Endothelial cell of umbilical vein (primary cell): ENCODE results near the gene CTBP1. TPM values are rescaled to one million over a fixed set of nuclear protein-coding genes. Genes with fewer than 3 reads are reported as not detected.

ENCODE experiments used
- BruUV-seq: library from RNA; stranded (reverse); fragments of 400-500 nt; replicated peaks from 2 replicates; lab custom pipeline; 2021; lab: Mats Ljungman, UMichigan
- CTCF ChIA-PET: fragments of 300-600, 350-600 bp; sonication (Branson Sonifier 250); formaldehyde crosslinking; loops from one replicate; lab custom pipeline; 2021; ENCODE audit warnings: antibody characterized with exemption, inconsistent platforms; lab: Charles Lee
- POLR2A ChIA-PET: fragments of 300-600, 350-600 bp; sonication (Branson Sonifier 250); formaldehyde crosslinking; loops from one replicate; lab custom pipeline; 2021; ENCODE audit warnings: antibody characterized with exemption, inconsistent platforms; lab: Charles Lee
- DNase-seq: peaks from one replicate; pipeline ENCODE4 v3.0.0-alpha.2; 2011; ENCODE audit warnings: low read depth, low spot score
- FAIRE-seq: peaks from 2 replicates; lab custom pipeline; 2011; peaks lifted over from hg19 to GRCh38; lab: Jason Lieb, UNC
- H2AFZ ChIP-seq: 2 replicates; pipeline ENCODE4 v1.6.0; 2012; ENCODE audit warnings: low read depth, low read length, control low read depth, inconsistent platforms
- H3K27ac ChIP-seq: 2 replicates; pipeline ENCODE4 v1.5.1; 2011; ENCODE audit warnings: low read depth, mild to moderate bottlenecking, control low read depth, low read length, moderate library complexity; ENCODE audit not compliant: insufficient read depth
- H3K27me3 ChIP-seq, 2 experiments: 2 replicates each; pipeline versions ENCODE4 v1.6.0 to v1.6.1; 2011; ENCODE audit warnings: low read length in 2 of 2, mixed read lengths in 1 of 2; ENCODE audit not compliant: control insufficient read depth in 2 of 2, insufficient read depth in 2 of 2
- H3K36me3 ChIP-seq, 2 experiments: 2 replicates in 1 of 2; 3 replicates in 1 of 2; pipeline ENCODE4 v1.5.1; 2011; ENCODE audit warnings: low read length in 2 of 2, mild to moderate bottlenecking in 1 of 2, moderate library complexity in 1 of 2; ENCODE audit not compliant: control insufficient read depth in 2 of 2, insufficient read depth in 2 of 2; ENCODE audit errors: extremely low read depth in 1 of 2
- H3K4me1 ChIP-seq: 3 replicates; pipeline ENCODE4 v1.5.1; 2011; ENCODE audit warnings: mild to moderate bottlenecking, low read length; ENCODE audit not compliant: control insufficient read depth, insufficient read depth; ENCODE audit errors: extremely low read depth
- H3K4me2 ChIP-seq: 2 replicates; pipeline ENCODE4 v1.6.1; 2011; ENCODE audit warnings: low read length, control low read depth, mixed read lengths; ENCODE audit not compliant: insufficient read depth
- H3K4me3 ChIP-seq, 3 experiments: fragments of 200-600 bp in 1 of 3; sonication (generic), shearing (Covaris generic) in 1 of 3; replicated peaks in 1 of 3; 2 replicates each; pipeline ENCODE4 v1.5.1; 2011 to 2016; ENCODE audit warnings: control low read depth in 3 of 3, low read length in 3 of 3, mild to moderate bottlenecking in 2 of 3, inconsistent platforms in 1 of 3, low read depth in 1 of 3, moderate library complexity in 1 of 3; ENCODE audit not compliant: insufficient read depth in 1 of 3
- H3K79me2 ChIP-seq: 2 replicates; pipeline ENCODE4 v1.6.0; 2012; ENCODE audit warnings: low read length, inconsistent platforms; ENCODE audit not compliant: control insufficient read depth, insufficient read depth
- H3K9ac ChIP-seq: replicated peaks from 2 replicates; pipeline ENCODE3; 2011; ENCODE audit warnings: low read length, control low read depth; ENCODE audit not compliant: insufficient read depth; ENCODE audit errors: extremely low read depth
- H3K9me1 ChIP-seq: replicated peaks from 3 replicates; pipeline ENCODE4 v1.6.0; 2011; ENCODE audit warnings: mild to moderate bottlenecking, low read length; ENCODE audit not compliant: control insufficient read depth, insufficient read depth; ENCODE audit errors: extremely low read depth
- H3K9me3 ChIP-seq: replicated peaks from 2 replicates; pipeline ENCODE4 v1.5.1; 2012; ENCODE audit warnings: low read length, inconsistent platforms; ENCODE audit not compliant: control insufficient read depth, insufficient read depth
- H4K20me1 ChIP-seq: replicated peaks from 2 replicates; pipeline ENCODE3; 2011; ENCODE audit warnings: mild to moderate bottlenecking, low read length; ENCODE audit not compliant: control insufficient read depth, insufficient read depth; ENCODE audit errors: extremely low read depth
- CTCF ChIP-seq, 2 donors: IDR thresholded peaks; 1 replicate in 1 of 2; 2 replicates in 1 of 2; pipeline ENCODE4 v1.5.1; 2011; ENCODE audit warnings: low read length in 2 of 2, mild to moderate bottlenecking in 2 of 2, moderate library complexity in 2 of 2, control low read depth in 1 of 2, inconsistent platforms in 1 of 2, low read depth in 1 of 2; ENCODE audit not compliant: insufficient read depth in 1 of 2; ENCODE audit errors: extremely low read depth in 1 of 2
- EZH2 ChIP-seq: IDR thresholded peaks from 2 replicates; pipeline ENCODE4 v1.6.1; 2012; ENCODE audit warnings: borderline replicate concordance, low read depth, mild to moderate bottlenecking, moderate library complexity, low read length, inconsistent platforms; ENCODE audit not compliant: severe bottlenecking
- FOS ChIP-seq: IDR thresholded peaks from 2 replicates; pipeline ENCODE4 v1.6.1; 2011; ENCODE audit warnings: mild to moderate bottlenecking, low read length, moderate library complexity, borderline replicate concordance; ENCODE audit not compliant: insufficient read depth
- GATA2 ChIP-seq: IDR thresholded peaks from 2 replicates; pipeline ENCODE4 v1.7.0; 2011; ENCODE audit warnings: low read depth, mild to moderate bottlenecking, moderate library complexity, mixed read lengths, low read length; ENCODE audit not compliant: insufficient read length, insufficient read depth
- JUN ChIP-seq: IDR thresholded peaks from 2 replicates; pipeline ENCODE4 v1.6.1; 2011; ENCODE audit warnings: borderline replicate concordance, low read depth; ENCODE audit not compliant: insufficient read length, insufficient read depth
- MYC ChIP-seq: IDR thresholded peaks from one replicate; pipeline ENCODE4 v1.6.1; 2011; ENCODE audit warnings: mild to moderate bottlenecking, low read depth, low read length
- POLR2A ChIP-seq: IDR thresholded peaks from 2 replicates; pipeline ENCODE4 v1.6.1; 2012; ENCODE audit warnings: low read depth, mild to moderate bottlenecking, control low read depth, low read length
- POLR2AphosphoS5 ChIP-seq: IDR thresholded peaks from 2 replicates; pipeline ENCODE4 v1.6.1; 2012; ENCODE audit warnings: low read depth, mild to moderate bottlenecking, control low read depth, low read length, moderate library complexity; ENCODE audit not compliant: insufficient read depth
- dilution Hi-C: fragments of 300-500 bp; cut with MboI; formaldehyde crosslinking; loops from one replicate; pipeline ENCODE4 v1.15.0; 2019; ENCODE audit warnings: low sequenced_read_pairs; ENCODE audit not compliant: extremely low pct_ligation_motif_present
- intact Hi-C: fragments of 100-400 bp; cut with micrococcal nuclease; formaldehyde crosslinking; loops from one replicate; pipeline ENCODE4 v1.10.0; 2022
- polyA plus RNA-seq, 4 experiments: library from polyadenylated mRNA; depleted of rRNA in 3 of 4; stranded (reverse) in 3 of 4; unstranded in 1 of 4; fragments of >200 nt; gene quantifications; 2 replicates each; pipeline versions ENCODE4 v1.2.1 to v1.2.3, GENCODE V29; 2011 to 2012; ENCODE audit warnings: missing spikeins in 1 of 4
- total RNA-seq: library from RNA; stranded (reverse); gene quantifications from 2 replicates; pipeline ENCODE4 v1.2.3, GENCODE V29; 2021
- TF ChIP-seq, protein P1 (sequence below): IDR thresholded peaks from 2 replicates; pipeline ENCODE4 v1.6.1; 2011; ENCODE audit not compliant: insufficient read depth, insufficient read length

Gene CTBP1
- total and polyA plus RNA-seq, 2 donors (not counting 3 experiments of a cell fraction or from before 2014, with no cell fraction given) = 165 to 167 TPM

GRCh38 chr4:1178300-1179088, 70.4 kb downstream of the CTBP1 start:
- FAIRE-seq = no peak
- H3K4me2 ChIP-seq = no peak overlapping the region
- no peaks in the 10 kb centered on the region for H4K20me1 ChIP-seq
- no peaks in the 10 kb centered on the region for H3K4me1 ChIP-seq
- CTCF ChIA-PET = no interaction called here
- H3K36me3 ChIP-seq = no peaks in the 10 kb centered on the region
- H3K27ac ChIP-seq = no peak overlapping the region
- BruUV-seq = no TSS peak
- no peak overlapping the region for H2AFZ ChIP-seq
- H3K9ac ChIP-seq = no peak overlapping the region
- no peak for DNase-seq
- peaks cover 11 to 21% of the 10 kb centered on the region in 2 experiments for H3K27me3 ChIP-seq
- dilution Hi-C loops = no loop called here
- no peak for TF ChIP-seq JUN
- TF ChIP-seq EZH2 = no peak
- no peak for TF ChIP-seq CTCF (IDR thresholded peaks at IDR 0.05; ENCODE audit: extremely low read depth in 1 of 2, insufficient read depth in 1 of 2, low read depth in 1 of 2, low read length in 2 of 2)
- TF ChIP-seq POLR2A = no peak
- TF ChIP-seq, protein P1, sequence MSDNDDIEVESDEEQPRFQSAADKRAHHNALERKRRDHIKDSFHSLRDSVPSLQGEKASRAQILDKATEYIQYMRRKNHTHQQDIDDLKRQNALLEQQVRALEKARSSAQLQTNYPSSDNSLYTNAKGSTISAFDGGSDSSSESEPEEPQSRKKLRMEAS = no peak
- TF ChIP-seq FOS = no peak
- no peak for TF ChIP-seq GATA2
- TF ChIP-seq POLR2AphosphoS5 = no peak
- no peak for TF ChIP-seq MYC
- intact Hi-C loops = no loop called here
- H3K4me3 ChIP-seq = no peak overlapping the region
- H3K9me1 ChIP-seq = no peaks in the 10 kb centered on the region
- H3K79me2 ChIP-seq = no peaks in the 10 kb centered on the region
- no peaks in the 10 kb centered on the region for H3K9me3 ChIP-seq
- POLR2A ChIA-PET = no interaction called here
